Mesendoderm (in vitro differentiated cells): Measurements from ENCODE around the gene MARCHF5.
"Not testable (repeated sequence)": the region's sequence is repeated elsewhere in the genome, so short reads cannot be mapped to it uniquely, and the experiment has no call there.

Source experiments
- DNase-seq: peaks from one replicate; pipeline ENCODE4 v3.0.0; 2013
- H2AK5ac ChIP-seq: 2 replicates; pipeline ENCODE4 v1.6.1; 2013; ENCODE audit warnings: low read length, inconsistent platforms
- H2BK120ac ChIP-seq: 2 replicates; pipeline ENCODE4 v1.6.1; 2013; ENCODE audit warnings: low read depth, mild to moderate bottlenecking, low read length, moderate library complexity, mixed read lengths
- H2BK15ac ChIP-seq: replicated peaks from 2 replicates; pipeline ENCODE4 v1.6.1; 2013; ENCODE audit warnings: low read depth, mild to moderate bottlenecking, moderate library complexity
- H2BK5ac ChIP-seq: 2 replicates; pipeline ENCODE4 v1.6.1; 2013; ENCODE audit warnings: low read length, inconsistent platforms
- H3K18ac ChIP-seq: 2 replicates; pipeline ENCODE4 v1.6.1; 2013; ENCODE audit warnings: mild to moderate bottlenecking, low read length, mixed read lengths
- H3K23ac ChIP-seq: one replicate; pipeline ENCODE4 v1.6.1; 2013; ENCODE audit warnings: low read length
- H3K27ac ChIP-seq: 2 replicates; pipeline ENCODE4 v1.5.1; 2013; ENCODE audit warnings: low read depth, mild to moderate bottlenecking, inconsistent platforms, low read length, moderate library complexity
- H3K27me3 ChIP-seq: 2 replicates; pipeline ENCODE4 v1.6.1; 2013; ENCODE audit warnings: low read length, control low read depth, mild to moderate bottlenecking, inconsistent platforms; ENCODE audit not compliant: insufficient read depth, poor library complexity
- H3K36me3 ChIP-seq: 2 replicates; pipeline ENCODE4 v1.6.1; 2013; ENCODE audit warnings: low read length, inconsistent platforms; ENCODE audit not compliant: control insufficient read depth, insufficient read depth
- H3K4ac ChIP-seq: one replicate; pipeline ENCODE4 v1.6.1; 2013; ENCODE audit warnings: low read depth, mild to moderate bottlenecking, low read length, moderate library complexity
- H3K4me1 ChIP-seq: 2 replicates; pipeline ENCODE4 v1.6.1; 2013; ENCODE audit warnings: low read depth, low read length, inconsistent platforms; ENCODE audit not compliant: control insufficient read depth
- H3K4me2 ChIP-seq: 2 replicates; pipeline ENCODE4 v1.6.1; 2013; ENCODE audit warnings: low read length
- H3K4me3 ChIP-seq: 2 replicates; pipeline ENCODE4 v1.5.1; 2013; ENCODE audit warnings: mild to moderate bottlenecking, low read length
- H3K56ac ChIP-seq: one replicate; pipeline ENCODE4 v1.6.1; 2013; ENCODE audit warnings: low read length
- H3K79me1 ChIP-seq: 2 replicates; pipeline ENCODE4 v1.6.1; 2013; ENCODE audit warnings: low read length, inconsistent platforms
- H3K79me2 ChIP-seq: 2 replicates; pipeline ENCODE4 v1.6.1; 2013; ENCODE audit warnings: mild to moderate bottlenecking, low read length; ENCODE audit not compliant: control insufficient read depth, insufficient read depth
- H3K9ac ChIP-seq: 2 replicates; pipeline ENCODE4 v1.6.1; 2013; ENCODE audit warnings: low read length, inconsistent platforms
- H4K5ac ChIP-seq: one replicate; pipeline ENCODE4 v1.6.1; 2013; ENCODE audit warnings: low read length
- H4K8ac ChIP-seq: one replicate; pipeline ENCODE4 v1.6.1; 2013; ENCODE audit warnings: low read depth, mild to moderate bottlenecking, control low read depth, low read length, moderate library complexity
- WGBS: extraction: QIAGEN DNeasy Blood & Tissue Kit; methylation state at CpG from one replicate; pipeline ENCODE4 v1.1.7; 2013; ENCODE audit warnings: low lambda C conversion rate, missing lambda C conversion rate; ENCODE audit not compliant: insufficient coverage; ENCODE audit errors: extremely low coverage; 5-methylcytosine and 5-hydroxymethylcytosine counted together

The MARCHF5 gene

DNA sequence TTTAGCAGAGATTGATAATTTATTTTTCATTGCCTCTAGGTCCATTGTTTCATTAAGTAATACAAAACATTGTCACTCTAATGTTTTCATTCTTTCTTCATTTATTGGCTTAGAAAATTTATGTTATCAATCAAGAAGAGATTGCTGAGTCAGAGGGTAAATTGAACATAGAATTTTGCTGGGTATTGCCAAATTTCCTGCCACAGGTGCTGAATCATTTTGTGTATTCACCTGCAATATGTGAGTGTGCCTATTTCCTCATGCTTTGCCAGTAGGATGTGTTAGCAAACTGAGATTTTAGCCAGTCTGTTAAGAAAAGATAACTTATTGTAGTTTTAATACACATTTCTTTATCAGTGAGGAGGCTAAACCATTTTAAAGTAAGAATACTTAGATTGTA, 38.0 kb downstream of the MARCHF5 start:
- Histone ChIP-seq H2BK5ac (no peak overlapping the region), H3K36me3 (no peaks in the 10 kb centered on the region), H3K23ac (no peak overlapping the region), H3K4me3 (no peak overlapping the region), H3K27ac (no peak overlapping the region), H2BK120ac (no peak overlapping the region), H3K9ac (no peak overlapping the region), H3K56ac (no peak overlapping the region), H3K79me1 (peaks cover 5% of the 10 kb centered on the region), H3K27me3 (no peaks in the 10 kb centered on the region), H3K4me2 (no peak overlapping the region), H4K5ac (no peak overlapping the region), H3K4me1 (no peaks in the 10 kb centered on the region), H2AK5ac (no peak overlapping the region), H3K18ac (no peak overlapping the region), H3K79me2 (peaks cover 9% of the 10 kb centered on the region), H4K8ac (no peak overlapping the region), H2BK15ac (no peak overlapping the region), H3K4ac (no peak overlapping the region)
- no peak for DNase-seq

DNA sequence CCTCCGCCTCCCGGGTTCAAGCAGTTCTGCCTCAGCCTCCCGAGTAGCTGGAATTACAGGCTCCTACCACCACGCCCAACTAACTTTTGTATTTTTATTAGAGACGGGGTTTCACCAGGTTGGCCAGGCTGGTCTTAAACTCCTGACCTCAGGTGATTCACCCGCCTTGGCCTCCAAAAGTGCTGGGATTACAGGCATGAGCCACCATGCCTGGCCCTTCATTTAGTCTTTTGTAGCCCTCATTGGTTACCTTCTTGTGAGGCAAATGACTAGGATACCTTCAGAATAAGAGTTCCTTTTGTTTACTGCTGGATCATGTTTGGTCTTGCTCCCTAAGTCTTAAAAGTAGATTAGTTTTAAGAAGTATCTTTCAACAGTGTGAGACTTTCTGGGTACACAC, 39.0 kb downstream of the MARCHF5 start:
- not testable (repeated sequence) for H2BK15ac ChIP-seq, H3K4me2 ChIP-seq, H3K36me3 ChIP-seq, H3K4me1 ChIP-seq, H3K79me2 ChIP-seq, H3K9ac ChIP-seq, H2BK5ac ChIP-seq, H3K56ac ChIP-seq, H3K79me1 ChIP-seq, H3K4me3 ChIP-seq, H3K4ac ChIP-seq, H3K18ac ChIP-seq, H3K27me3 ChIP-seq, H2AK5ac ChIP-seq, H4K5ac ChIP-seq, H3K23ac ChIP-seq, H3K27ac ChIP-seq, H2BK120ac ChIP-seq, H4K8ac ChIP-seq
- no CpG with 5 or more reads among the region's 6 CpGs for WGBS
- DNase-seq, result peak; percentile 44

DNA sequence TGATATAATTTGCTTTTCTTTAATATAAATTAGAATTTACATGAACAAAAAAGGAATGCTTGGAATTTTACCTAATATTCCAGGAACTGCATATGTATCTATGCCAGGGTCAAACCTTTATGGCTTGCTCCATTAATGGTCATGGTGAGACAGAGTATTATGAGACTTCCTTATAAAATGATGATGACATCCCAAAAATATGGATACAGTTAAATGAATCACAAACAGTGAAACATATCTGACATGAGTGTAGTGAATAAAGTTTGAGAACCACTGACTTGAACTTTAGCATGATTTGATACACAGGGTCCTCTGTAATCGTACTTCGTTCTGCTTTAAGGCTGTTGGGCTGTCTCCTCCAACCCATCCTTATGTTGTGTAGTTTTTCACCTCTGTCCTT, 51.8 kb downstream of the MARCHF5 start:
- H3K56ac ChIP-seq, result no peak overlapping the region
- no peak overlapping the region for H2BK5ac ChIP-seq
- H3K79me2 ChIP-seq, result no peaks in the 10 kb centered on the region
- peaks cover 2% of the 10 kb centered on the region for H3K36me3 ChIP-seq
- DNase-seq, result no peak
- no peak overlapping the region for H4K8ac ChIP-seq
- H2AK5ac ChIP-seq, result no peak overlapping the region
- H4K5ac ChIP-seq, result no peak overlapping the region
- H3K79me1 ChIP-seq, result peaks cover 2% of the 10 kb centered on the region
- H2BK120ac ChIP-seq, result no peak overlapping the region
- no peak overlapping the region for H3K4ac ChIP-seq
- no peak overlapping the region for H3K27ac ChIP-seq
- no peak overlapping the region for H2BK15ac ChIP-seq
- H3K18ac ChIP-seq, result no peak overlapping the region
- H3K23ac ChIP-seq, result no peak overlapping the region
- no peaks in the 10 kb centered on the region for H3K4me1 ChIP-seq
- no peak overlapping the region for H3K4me2 ChIP-seq
- H3K9ac ChIP-seq, result no peak overlapping the region
- no CpG with 5 or more reads among the region's 2 CpGs for WGBS
- H3K27me3 ChIP-seq, result no peaks in the 10 kb centered on the region
- H3K4me3 ChIP-seq, result no peak overlapping the region

DNA sequence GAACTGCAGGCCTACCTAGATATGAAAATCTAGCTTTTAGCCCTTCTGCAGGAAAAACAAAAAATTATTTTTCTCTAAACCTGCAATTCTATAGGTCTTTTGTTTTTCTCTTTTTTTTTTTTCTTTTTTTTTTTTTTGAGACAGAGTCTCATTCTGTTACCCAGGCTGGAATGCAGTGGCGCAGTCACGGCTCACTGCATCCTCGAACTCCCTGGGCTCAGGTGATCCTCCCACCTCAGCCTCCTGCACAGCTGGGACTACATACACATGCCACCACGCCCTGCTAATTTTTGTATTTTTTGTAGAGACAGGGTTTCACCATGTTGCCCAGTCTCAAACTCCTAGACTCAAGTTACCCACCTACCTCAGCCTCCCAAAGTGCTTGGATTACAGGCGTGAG, 54.6 kb downstream of the MARCHF5 start:
- not testable (repeated sequence) for H3K4ac ChIP-seq, H3K36me3 ChIP-seq, H3K23ac ChIP-seq, H4K5ac ChIP-seq, H3K27ac ChIP-seq, H2AK5ac ChIP-seq, H2BK15ac ChIP-seq, H3K4me1 ChIP-seq, H3K4me3 ChIP-seq, H2BK5ac ChIP-seq, H3K79me2 ChIP-seq, H3K9ac ChIP-seq, H3K18ac ChIP-seq, H2BK120ac ChIP-seq, H4K8ac ChIP-seq, DNase-seq, H3K79me1 ChIP-seq, H3K4me2 ChIP-seq, H3K56ac ChIP-seq, H3K27me3 ChIP-seq
- no CpG with 5 or more reads among the region's 5 CpGs for WGBS

- H2BK15ac ChIP-seq, H3K4me2 ChIP-seq, H3K79me1 ChIP-seq, H3K79me2 ChIP-seq, H3K4me1 ChIP-seq, DNase-seq, H3K4me3 ChIP-seq, H3K56ac ChIP-seq, H4K5ac ChIP-seq, H4K8ac ChIP-seq, H3K27me3 ChIP-seq, H3K9ac ChIP-seq, H3K27ac ChIP-seq, H3K23ac ChIP-seq, H3K18ac ChIP-seq, H2BK5ac ChIP-seq, H3K4ac ChIP-seq, H2BK120ac ChIP-seq, H2AK5ac ChIP-seq, H3K36me3 ChIP-seq: not testable (repeated sequence)
- WGBS, result no CpG with 5 or more reads among the region's 9 CpGs
Observed at GRCh38 chr10:92347035-92347676, 56.2 kb downstream of the MARCHF5 start.

- no CpG with 5 or more reads among the region's 4 CpGs for WGBS
- no peak overlapping the region for H3K4me3 ChIP-seq
- no peaks in the 10 kb centered on the region for H3K36me3 ChIP-seq
- H2BK15ac ChIP-seq, result no peak overlapping the region
- peaks cover 9% of the 10 kb centered on the region for H3K4me1 ChIP-seq
- no peak overlapping the region for H3K9ac ChIP-seq
- peak overlapping the region; percentile 28 for H3K56ac ChIP-seq
- H2BK120ac ChIP-seq, result no peak overlapping the region
- no peak overlapping the region for H3K4me2 ChIP-seq
- H3K27ac ChIP-seq, result no peak overlapping the region
- no peaks in the 10 kb centered on the region for H3K79me1 ChIP-seq
- no peak overlapping the region for H3K18ac ChIP-seq
- peak overlapping the region; percentile 52 for H2BK5ac ChIP-seq
- no peak overlapping the region for H3K23ac ChIP-seq
- no peak overlapping the region for H4K8ac ChIP-seq
- no peak overlapping the region for H2AK5ac ChIP-seq
- H4K5ac ChIP-seq, result no peak overlapping the region
- H3K27me3 ChIP-seq, result no peaks in the 10 kb centered on the region
- H3K4ac ChIP-seq, result no peak overlapping the region
- H3K79me2 ChIP-seq, result no peaks in the 10 kb centered on the region
- DNase-seq, result peak; percentile 97
Observed at GRCh38 chr10:92350411-92350810, 59.4 kb downstream of the MARCHF5 start.
